HG03520 (cell line): Measurements from ENCODE around the gene APOB.

Experiments used
- ATAC-seq: cut with Tn5 transposase; IDR thresholded peaks from one replicate; pipeline ENCODE4 v1.9.1; 2021; ENCODE audit warnings: mild to moderate bottlenecking, moderate library complexity; ENCODE audit not compliant: unreplicated experiment

APOB gene

DNA sequence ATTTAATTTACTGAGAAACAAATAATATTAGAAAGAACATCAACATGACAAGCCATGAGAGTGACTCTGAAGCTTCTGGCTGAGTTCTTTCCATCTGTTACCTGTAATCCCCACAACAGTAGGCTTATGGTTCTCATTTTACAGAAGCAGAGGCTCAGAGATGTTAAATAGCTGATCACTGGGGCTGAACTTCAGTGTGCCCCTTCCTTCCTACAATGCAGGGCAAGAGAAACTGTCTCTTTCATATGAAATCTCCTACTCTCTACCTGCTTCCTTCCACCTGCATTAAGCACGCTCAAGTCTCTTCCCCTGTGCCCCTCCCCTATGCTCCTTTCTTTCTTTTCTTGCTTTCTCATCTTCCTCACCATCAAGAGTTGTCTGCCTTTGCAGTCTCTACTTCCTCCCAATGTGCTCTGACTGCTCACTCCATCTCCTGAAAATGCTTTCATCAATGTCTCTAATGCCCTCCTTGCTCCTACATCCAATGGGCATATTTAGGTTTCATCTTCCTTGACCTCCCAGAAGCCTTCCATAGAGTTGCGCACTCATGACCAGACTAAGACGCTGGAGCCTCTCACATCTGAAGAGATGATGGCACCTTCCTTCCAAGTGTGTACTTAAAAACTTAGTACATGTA, 23.7 kb downstream of the APOB start:
- ATAC-seq, result no peak

DNA sequence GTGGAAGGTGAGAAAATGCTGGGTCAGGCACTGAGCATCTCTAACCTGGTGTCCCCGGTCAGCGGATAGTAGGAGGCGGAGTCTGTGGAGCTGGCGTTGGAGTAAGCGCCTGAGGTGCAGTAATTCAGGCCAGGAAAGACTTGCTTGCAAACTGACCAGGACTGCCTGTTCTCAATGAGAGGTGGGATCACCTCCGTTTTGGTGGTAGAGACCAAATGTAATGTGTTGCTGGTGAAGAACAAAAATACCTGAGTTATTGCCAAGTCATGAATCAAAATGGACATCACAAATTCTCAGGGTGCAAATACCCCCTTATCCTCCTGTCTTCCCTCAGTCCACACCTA, 24.2 kb downstream of the APOB start:
- no peak for ATAC-seq

GRCh38 chr2:21019000-21019677, 24.7 kb downstream of the APOB start:
- ATAC-seq, result no peak

GRCh38 chr2:21018290-21018689, 25.6 kb downstream of the APOB start:
- no peak for ATAC-seq

DNA sequence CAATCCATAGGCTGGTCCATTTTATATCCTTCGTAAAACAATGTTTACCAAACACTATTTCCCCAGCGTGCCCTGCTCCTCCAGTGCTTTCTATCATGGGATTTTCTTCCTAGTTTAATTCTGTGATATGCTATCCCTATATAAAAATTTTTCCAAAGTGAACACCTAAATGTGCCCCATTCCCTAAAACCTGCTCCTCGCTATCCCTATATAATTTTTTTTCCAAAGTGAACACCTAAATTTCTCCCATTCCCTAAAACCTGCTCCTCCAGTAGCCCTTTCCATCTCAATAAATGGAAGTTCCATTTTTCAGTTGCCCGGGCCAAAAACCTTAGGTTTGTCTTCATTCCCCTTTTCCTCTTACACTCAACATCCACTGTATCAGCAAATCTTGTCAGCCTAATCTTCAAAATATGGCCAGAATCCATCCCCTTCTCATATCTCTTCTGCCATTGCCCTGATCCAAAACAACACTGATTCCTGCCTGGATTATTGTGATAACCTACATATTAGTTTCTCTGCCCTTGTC, 26.1 kb downstream of the APOB start:
- ATAC-seq, result no peak

DNA sequence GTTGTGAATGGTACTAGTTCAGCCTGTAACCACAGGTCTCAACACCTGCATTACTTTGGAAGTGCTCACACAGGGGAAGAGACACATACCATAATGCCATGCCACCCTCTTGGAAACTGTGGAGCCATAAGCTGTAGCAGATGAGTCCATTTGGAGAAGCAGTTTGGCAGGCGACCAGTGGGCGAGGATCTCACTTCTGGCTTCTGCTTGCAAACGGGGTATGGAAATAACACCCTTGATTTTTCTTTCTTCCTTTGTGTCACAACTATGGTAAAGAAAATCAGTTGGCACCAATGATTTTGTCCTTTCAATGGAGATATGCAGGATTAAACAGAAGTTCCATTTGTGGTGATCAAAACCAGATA, 28.6 kb downstream of the APOB start:
- no peak for ATAC-seq

GRCh38 chr2:21014364-21015280, 29.3 kb downstream of the APOB start:
- ATAC-seq, result no peak

DNA sequence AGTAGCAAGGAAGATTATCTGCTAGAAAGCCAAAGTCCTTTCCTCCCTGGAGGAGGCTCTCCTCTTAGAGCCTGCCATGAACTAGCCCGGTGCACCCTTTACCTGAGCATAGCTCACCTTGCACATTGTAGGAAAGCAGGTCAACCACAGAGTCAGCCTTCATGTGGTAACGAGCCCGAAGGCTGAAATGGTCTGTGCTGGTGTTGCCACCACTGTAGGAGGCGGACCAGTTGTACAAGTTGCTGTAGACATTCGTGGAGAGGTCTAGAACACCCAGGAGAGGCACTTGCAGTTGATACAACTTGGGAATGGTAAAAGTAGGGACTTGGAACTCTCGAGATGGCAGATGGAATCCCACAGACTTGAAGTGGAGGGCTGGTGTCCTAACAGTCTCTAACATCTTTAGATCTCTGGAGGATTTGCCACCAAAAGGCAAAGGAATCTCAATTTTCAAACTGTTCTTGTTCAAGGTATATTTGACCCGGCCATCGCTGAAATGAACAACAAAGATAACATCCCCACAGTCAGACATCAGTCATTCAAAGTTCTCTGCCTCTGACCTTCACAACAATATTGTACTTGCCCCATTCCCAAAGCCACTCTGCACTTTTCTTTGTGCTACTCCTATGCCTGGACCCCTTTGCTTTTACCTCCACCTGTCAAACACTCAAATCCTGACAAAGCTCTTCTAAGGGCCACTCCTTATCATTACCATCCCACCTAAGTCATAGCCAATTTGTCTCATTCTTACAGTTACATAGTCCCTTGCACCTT, 30.6 kb downstream of the APOB start:
- no peak for ATAC-seq

DNA sequence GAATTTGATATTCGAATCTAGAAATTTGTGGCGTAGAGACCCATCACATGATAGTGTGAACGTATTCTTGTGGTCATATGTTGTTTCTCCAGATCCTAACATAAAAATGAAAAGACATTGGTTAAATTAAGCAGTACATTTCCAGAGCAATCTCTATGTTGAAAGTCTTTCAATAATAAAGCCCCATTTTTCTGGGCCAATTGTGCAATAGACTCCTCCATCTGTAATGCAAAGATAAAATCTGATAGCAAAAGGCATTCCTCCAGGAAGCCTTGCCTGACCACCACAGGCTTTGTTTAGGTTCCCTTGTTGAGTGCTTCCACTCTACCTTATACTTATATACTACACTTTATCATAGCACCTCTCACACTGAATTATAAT, 31.3 kb downstream of the APOB start:
- ATAC-seq, result no peak

- ATAC-seq, result no peak
Measured at GRCh38 chr2:21011876-21012556, 31.9 kb downstream of the APOB start.

GRCh38 chr2:21011453-21011852, 32.4 kb downstream of the APOB start:
- no peak for ATAC-seq

DNA sequence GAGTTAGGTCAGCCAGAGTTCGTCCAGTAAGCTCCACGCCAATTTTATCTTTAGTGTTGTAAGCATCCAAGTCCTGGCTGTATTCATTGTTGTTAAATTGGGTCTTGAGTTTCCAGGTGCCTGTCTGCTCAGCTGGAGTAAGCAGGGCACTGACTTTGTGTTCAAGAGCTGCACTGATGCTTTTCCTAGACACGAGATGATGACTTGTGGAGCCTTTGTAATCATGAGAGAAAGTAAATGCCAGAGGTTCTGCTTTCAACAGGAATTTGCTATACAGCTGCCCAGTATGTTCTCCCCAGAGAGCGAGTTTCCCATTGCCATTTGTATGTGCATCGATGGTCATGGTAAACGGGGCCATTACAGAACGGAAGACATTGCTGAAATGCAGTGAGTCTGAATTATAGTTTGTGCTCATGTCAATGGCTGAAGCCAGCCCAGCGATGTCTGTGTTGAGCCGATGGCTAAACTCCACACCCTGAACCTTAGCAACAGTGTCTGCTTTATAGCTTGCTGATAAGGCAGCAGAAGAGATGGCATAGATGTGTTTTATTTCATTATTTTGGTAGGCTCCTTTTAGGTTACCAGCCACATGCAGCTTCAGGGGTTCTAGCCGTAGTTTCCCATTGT, 32.9 kb downstream of the APOB start:
- ATAC-seq, result no peak

GRCh38 chr2:21009662-21010225, 34.1 kb downstream of the APOB start:
- no peak for ATAC-seq

DNA sequence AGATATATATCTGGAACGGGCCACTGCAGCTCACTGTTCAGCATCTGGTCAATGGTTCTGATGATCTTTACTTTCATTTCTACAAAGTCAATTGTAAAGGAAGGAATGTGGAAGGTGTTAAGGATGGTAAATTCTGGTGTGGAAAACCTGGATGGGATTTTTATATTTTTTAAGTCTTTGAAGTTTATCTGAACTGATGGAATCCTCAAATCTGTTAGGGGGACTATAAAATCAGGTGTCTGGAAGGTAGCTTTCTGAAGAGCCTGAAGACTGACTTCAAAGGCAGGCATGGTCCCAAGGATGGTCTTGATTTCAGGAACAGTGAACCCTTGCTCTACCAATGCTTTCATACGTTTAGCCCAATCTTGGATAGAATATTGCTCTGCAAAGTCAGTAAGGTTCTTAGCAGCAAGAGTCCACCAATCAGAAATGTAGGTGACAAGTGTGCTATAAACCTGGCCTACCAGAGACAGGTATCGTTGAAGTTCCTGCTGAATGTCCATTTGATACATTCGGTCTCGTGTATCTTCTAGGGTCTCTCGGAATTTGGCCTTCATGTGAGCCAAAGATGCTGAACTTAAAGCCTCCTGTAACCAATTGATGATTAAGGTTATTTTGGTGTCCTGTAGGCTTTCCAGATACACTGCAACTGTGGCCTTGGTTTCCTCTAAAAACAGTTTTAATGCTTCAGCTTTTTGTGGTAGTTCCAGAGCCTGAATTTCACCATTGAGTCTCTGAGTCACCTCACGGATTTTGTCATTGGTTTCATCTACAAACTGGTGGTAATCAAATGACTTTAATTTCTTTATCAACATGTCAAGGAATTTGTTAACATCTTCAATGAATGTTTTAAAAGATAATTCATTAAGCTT, 34.8 kb downstream of the APOB start:
- no peak for ATAC-seq

- ATAC-seq, result no peak
Measured at GRCh38 chr2:21008014-21008789, 35.7 kb downstream of the APOB start.

DNA sequence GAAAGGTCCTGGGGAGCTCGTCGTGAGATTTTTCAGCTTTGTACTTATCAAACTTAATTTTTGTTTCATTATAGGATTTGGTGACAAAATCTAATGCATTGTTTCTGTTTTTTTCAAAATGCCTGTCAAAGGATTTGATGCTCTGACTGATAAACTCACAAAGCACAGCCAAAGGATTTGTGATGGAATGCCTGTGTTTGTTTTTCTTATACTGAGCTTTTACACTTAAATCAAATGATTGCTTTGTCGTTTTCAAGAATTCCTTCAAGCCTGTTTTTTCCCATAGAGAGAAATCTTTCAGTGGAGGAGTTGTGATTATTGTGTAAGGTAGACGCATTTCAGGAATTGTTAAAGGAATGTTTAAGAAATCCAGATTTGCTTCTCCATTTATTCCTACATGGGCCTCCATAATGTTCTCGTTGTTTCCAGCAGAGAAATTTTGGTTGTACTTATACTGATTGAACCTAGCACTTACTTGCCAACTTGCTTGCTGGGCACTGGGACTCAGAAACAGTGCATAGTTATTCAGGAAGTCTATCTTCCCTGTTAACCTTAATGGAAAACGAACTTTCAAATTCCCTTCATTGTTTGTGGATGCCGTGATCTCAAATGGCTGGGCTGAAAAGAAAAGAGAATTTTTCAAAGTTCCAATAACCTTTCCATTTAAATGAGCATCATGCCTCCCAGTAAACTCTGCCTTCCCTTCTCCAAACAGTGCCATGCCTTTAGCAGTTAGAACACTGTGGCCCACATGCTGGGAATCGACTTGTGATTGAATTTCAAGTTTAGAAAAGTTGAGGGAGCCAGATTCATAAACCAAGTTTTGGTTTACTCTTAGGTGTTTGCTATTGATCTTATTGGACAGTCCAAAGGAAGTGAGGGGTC, 36.5 kb downstream of the APOB start:
- ATAC-seq, result no peak
